NCI-H510A treated with DMSO at 0.1 percent for 48 hours (cell line): ENCODE measurements around the gene GJA10.

ENCODE experiments used
- DNase-seq: peaks from one replicate; lab custom pipeline; 2025; lab: John Stamatoyannopoulos, UW

Gene GJA10

DNA sequence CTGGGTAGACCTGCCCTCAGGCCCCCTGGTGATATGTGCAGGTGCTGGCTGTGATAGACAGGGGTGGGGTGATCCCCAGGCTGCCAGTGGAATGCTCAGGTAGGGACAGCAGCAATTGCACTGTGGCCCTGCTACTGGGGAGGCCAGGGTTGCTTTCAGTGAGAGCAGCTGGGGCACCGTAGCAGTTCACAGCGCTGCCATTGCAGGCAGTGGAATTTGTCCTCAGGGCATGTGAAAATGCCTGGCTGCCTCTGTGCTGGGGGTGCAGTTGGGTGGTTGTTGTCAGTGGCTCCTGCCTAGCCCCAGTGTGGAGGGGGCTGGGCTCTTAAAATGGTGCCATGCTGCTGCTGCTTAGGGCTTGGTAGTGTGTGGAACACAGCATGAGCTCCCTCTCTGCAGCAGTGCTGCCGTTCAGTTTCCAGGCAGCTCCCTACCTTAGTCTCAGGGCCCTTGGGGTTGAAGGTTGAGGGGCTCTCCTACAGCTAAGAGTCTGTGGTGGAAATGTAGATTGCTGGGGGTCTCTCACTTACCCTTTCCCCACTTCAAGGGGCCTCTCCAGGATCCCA is 23.6 kb downstream of the GJA10 start:
- no peak for DNase-seq

DNA sequence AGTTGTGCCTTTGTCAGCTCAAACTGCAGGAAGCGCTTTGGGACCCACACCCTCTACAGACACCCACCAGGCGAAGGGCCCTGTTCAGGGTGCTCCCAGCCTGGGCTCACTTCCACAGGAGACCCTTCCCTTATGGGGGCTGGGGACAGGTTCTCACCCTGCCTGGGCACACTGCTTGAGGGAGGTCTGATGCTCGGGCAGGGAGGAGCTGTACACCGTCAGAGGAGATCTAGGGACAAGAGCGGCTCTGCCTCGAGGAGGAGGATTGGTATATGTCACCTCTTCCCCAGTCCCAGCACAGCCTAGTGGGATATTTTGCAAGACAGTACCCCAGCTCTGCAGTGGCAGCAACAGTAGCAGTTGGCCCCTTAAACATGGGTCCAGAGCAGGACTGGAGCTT is 26.9 kb downstream of the GJA10 start:
- no peak for DNase-seq

DNA sequence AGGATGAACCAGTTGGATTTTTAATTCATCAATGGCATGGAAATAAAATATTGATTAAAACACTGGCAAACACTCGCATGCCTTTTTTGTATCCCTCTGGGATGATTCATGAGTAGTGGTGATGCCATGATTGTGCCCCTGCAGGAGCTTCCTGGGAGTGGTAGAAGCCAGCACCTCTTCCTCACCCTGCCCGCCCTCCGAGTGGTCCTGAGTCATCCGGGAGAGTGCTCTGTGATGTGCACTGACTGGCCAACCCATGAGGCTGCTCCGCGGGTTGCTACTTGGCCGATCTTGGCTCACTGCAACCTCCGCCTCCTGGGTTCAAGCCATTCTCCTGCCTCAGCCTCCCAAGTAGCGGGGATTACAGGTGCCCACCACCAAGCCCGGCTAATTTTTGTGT is 27.4 kb downstream of the GJA10 start:
- DNase-seq = no peak

DNA sequence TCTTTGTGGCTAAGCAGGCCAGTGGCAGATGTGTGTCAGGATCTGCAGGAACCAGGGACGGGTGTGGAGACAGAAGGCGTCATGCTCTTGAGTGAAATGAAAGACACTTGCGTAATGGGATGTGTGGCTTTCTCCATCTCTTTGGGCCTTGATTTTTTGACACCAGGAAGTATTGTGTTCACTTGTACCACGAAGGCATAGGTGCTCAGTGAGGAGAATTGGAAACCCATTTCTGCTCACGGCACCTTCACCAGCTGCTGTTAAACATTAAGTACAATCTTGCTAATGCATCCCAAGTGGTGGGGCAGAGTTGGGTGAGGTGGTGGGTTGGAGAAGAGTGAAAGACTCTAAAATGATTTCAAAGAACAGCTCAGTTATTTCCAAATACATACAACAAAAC is 30.0 kb downstream of the GJA10 start:
- DNase-seq = no peak

DNA sequence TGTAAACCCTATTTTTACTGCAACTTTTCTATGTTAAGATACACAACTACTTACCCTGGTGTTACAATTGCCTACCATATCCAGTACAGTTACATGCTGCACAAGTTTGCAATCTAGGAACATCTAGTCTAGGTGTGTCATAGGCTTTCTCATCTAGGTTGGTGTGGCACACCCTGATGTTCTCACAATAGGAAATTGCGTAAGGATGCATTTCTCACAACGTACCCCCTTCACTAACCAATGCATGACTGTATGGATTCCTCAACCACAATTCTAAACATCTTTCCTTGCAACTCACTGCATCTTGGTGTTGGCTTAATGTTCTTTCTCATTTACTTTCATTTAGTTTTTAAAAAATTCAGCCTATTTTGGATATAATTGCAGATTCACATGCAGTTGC is 31.6 kb downstream of the GJA10 start:
- no peak for DNase-seq

DNA sequence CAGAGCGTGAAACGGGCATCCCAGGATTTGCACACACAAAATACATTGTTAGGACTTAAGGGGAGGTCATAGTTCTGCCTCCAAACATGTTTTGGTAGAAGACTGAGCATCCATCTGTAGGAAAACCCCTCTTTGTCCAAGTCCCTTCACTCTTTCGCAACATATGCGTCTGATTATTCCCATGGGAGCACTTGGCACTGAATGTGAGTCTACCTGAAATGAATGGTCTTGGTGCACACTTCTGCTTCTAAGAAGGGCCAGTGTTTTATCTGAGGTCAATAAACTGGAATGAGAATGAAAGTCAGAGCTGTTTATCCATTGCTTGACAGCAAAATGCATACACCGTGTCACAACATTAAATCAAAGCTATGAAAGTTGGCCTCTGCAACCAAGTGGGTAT is 33.0 kb downstream of the GJA10 start:
- no peak for DNase-seq

DNA sequence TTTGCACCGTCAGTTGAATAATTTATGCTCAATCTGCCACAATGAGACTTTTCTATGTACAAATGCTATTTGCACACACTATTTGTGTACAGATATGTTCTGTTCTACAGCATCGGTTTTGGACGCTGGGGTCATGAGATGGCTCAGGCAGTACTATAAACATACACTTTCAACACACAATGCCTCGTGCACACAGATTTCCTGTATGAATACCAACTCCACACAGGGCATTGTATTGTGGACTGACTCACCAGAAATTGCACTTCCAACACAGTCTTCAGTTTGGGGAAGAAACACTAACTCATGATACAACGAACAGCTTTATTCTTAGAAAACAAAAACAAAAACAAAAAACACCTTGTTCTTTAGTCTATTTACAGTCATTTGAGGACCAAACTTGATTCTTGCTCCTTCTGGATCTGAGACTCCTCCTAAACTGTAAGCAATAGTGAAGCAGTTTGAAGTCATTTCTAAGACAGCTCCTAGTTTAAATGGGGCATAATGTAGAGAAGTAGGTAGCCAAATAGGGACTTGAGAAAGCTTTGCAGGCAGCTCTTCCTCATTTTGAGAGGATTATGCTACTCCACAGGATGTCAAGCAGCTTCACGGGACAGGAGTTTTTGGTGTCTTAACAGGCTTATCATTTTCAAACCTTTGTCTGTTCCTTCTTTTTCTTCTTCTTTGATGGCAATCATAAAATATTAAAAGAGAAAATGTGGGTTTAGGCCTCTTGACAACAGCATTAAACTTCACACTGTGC is 33.7 kb downstream of the GJA10 start:
- no peak for DNase-seq

DNA sequence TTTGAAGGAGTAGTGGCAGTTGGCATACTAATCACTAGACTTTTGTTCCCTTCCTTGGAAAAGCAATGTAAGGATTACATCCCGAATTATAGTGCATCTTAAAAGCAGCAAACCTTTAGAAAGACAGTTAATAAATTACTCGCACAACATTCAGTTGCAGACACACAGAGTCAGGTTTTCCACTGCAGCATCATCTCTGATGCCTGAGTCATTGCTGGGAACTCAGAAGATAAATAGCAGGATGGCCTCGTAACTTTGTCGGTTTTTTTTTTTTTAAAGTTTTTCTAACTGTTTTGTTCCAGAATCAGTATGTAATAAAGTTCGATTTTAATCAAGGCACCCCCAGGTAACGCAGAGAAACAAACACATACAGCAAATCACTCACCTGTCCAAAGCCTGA is 34.3 kb downstream of the GJA10 start:
- no peak for DNase-seq

DNA sequence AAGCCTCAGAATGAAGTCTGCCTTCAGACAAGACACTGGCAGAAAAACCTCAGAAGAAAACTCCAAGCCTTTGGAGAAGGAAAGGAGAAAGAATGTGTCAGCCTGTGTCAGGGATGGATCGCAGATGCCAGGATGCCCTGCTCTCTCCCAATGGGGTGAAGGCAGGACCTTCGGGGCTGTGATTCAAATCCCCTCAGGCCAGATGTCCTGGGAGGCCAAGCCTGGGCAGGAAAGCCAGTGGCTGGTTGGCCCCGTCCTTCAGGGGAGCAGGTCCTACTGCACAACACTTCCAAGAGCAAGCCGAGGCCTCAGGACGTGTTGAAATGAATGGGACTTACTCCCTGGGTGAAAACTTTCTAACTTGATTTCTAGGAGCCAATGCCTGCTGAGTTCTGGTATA is 36.5 kb downstream of the GJA10 start:
- no peak for DNase-seq

DNA sequence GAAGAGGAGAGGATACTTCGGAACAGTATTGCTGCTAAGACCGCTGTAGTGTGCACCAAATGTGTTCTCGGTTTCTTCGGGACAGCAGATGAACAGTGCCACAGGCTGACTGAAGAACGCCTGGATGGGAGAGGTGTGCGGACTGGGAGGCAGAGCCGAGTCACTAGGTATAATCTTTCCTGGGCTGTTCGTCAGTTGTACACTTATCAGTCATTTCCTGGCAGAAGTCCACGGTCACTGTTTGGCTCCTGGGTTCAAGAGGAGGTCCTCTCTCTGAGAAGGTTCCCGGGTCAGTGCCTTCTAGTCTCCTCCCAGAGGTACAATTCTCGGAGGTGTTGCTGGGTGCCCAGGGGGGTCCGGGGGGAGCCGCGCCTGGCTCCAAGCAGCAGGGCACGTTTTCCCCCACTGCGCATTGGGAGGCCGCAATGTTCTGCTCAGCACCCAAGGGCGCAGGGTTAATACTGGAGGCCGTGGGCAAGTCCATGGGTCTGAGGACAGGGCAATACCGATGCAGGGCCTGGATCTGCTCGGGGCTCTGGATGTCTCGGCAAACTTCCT is 38.1 kb downstream of the GJA10 start:
- no peak for DNase-seq

DNA sequence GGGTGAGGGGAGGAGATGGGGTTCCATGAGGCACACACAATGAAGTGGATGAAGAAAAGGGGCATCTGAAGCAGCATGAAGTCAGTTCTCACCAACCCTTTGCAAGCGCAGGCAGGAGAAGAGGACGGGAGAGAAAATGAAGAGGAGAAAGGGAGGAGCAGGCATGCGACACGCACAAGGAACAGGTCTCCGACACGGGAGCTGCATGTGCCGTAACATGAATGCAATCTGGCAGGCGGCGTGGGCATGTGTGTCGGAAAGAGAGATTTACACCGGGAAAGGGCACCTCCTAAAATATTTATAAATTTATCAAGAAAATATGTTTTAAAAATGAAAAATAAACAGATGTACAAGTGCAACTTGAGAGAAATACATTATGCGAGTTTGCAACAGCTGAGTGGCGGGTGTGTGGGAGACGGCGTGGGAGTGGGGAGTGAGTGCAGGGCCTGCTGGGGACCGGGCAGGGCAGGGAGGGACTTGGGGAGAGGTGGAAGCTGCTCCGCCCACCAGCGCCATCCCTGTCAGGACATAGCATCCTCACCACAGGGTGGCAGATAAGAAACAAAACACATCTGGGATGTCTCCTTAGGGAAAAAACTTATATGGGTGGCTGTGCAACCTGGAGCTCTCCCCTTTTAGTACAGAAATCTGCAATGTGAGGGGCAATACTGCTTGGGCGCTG is 40.6 kb downstream of the GJA10 start:
- no peak for DNase-seq

DNA sequence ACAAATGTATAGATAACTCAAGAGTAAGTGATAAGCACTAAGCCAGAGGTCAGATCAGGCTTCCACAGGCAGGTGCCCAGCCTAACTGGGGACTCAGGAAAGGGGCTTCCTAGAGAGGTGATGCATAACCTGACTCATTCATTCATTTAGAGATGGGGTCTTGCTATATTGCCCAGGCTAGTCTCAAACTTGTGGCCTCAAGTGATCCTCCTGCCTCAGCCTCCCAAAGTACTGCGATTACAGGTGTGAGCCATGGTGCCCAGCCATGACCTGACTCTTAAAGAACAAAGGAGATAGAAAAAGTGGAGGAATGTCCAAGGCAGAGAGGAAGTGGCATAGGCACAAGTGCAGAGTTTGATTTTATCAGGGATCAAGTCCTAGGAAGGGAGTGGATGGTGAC is 41.9 kb downstream of the GJA10 start:
- DNase-seq = no peak

DNA sequence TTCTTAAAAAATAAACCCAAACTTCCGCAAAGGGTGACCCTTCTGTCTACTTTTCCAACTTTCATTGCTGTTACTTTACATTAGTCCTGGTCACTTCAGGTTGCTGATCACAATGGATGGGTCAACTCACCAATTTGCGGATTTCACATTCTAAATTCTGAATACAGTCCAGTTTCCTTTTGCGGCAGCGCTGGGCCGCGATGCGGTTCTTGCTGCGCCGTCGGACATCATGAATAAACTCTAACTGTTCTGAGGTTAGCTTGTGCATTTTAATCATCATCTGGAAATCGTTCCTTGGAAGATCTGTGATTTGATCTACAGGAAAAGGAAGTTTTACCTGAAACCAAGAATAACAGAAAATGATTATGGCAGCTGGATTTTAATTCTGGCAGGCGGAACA is 43.7 kb downstream of the GJA10 start:
- DNase-seq = no peak

DNA sequence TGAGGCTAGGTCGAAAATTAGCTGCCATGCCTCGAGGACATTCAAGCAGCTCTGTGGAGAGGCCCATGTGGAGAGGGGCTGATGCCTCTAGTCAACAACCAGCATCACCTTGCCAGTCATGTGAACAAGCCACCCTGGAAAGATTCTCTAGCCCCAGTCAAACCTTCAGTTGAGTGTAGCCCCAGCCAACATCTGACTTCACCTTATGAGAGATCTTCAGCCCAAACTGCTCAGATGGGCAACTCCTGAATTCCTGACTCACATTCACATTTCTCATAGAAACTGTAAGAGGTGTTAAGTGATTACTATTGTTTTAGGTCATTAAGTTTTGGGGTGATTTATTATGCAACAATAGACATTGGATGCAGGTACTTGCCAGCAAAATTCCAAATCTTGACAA is 44.9 kb downstream of the GJA10 start:
- DNase-seq = no peak

DNA sequence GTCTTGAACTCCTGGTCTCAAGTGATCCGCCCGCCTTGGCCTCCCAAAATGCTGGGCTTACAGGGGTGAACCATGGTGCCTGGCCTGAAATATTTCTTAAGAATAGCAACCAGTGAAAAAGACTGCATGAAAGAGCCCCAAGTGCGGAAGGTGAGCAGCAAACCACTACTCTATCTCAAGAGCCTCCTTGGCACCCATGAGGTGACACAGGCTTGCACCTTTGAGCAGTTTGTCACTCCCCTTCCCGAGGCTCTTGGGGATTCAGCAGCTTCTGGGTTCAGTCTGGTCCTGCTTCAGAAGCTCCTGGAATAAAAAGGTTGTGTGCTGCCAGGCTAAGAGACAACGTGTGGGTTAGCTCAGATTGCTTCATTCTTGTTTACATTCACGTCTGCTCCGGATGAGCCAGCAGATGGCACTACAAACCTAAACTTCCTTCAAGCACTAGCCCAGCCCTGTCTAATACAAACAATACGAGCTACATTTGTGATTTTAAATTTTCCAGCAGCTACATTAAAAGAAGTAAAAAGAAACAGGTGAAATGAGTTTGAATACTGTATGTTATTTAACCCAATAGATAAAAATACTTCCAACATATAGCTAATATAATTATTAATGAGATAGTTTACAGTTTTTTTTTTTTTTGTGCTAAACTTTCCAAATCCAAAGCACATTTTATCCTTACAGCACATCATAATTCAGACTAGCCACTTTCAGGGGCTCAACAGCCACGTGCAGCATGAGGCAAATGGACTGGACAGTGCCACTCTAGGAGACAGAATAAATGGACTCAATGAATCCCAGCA is 46.2 kb downstream of the GJA10 start:
- peak; percentile 46 for DNase-seq

DNA sequence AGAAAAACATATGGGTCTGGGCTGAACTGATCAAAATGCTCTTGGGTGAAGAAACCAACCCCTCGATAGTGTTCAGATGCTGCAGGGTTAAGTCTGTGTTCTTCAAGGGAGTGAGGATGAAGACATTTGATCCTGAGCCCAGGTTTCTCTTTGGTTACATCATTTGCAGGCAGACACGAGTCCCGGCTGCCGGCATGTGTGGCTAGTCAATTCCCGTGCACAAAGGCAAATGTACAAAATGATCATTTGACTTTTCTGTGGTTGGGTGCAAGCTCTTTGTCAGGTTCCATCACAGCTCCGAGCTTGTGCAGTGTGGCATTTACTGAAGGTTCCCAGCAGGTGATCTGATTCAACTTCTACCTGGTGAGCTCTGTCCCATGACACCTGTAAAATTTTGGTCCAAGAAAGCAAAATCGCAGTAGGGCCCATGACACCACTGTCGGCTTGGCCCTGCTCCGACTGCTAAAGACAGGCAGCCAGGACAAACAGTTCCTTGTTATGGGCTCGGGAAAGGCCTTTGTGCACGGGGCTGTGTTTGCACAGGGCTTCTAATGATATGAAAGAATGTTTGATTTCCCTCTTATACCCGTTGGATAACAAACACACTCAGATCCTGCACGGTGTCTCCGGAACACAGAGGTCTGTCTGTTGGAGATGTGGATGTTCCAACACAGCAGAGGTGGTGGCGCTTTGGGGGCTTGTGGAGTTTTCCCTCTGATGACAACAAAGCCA is 46.9 kb downstream of the GJA10 start:
- DNase-seq = peak; percentile 58

DNA sequence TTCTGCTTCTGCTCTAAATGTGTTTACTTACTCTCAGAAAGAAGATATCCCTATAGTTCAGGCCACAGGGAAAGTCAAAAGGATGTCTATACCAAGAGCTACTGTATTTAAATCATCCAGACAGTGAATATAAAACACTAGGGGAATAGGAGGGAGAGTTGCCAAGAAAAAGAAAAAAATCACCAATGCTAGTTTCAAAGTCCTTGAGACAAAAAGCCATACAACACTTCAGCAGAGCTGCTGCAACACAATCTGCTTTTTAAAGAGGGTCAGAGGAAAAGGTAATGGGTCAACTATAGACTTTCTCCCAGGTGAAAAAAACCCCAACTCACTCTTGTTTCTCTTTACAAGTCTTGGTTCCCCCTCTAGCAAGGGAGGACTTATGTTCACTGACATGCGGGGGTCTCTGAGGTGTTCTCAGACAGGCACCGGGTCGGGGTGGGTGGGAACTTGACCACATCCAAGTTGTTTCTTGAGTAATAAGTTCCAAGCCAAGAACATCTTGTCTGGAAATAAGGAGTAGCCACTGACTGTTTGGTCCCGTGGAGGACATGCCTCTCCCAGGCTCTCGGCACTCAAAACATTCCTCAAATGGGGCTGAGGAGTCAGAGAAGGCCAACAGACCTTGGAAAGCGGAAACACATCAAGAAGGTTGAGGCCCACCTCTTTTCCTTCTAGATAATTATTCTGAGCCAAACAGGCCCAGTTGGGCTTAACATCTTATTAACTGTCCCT is 47.7 kb downstream of the GJA10 start:
- no peak for DNase-seq

DNA sequence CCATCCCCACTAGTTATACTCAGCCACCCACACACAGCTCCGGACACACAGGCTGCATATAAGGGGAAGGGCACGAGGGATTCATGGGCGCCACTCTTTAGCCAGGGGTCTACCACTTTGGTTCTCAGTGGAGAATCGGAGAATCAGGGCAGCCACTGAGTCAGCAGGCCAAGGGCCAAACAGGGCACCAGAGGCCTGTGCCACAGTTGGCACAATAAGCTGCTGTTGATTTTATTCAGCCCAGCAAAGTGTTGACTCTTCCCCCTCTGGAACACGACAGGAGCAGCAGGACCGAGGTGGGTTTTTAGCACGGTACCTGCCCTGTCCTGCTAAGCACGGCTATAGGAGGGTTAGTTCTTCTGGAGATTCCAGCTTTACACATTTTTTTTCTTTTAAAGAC is 48.3 kb downstream of the GJA10 start:
- no peak for DNase-seq

DNA sequence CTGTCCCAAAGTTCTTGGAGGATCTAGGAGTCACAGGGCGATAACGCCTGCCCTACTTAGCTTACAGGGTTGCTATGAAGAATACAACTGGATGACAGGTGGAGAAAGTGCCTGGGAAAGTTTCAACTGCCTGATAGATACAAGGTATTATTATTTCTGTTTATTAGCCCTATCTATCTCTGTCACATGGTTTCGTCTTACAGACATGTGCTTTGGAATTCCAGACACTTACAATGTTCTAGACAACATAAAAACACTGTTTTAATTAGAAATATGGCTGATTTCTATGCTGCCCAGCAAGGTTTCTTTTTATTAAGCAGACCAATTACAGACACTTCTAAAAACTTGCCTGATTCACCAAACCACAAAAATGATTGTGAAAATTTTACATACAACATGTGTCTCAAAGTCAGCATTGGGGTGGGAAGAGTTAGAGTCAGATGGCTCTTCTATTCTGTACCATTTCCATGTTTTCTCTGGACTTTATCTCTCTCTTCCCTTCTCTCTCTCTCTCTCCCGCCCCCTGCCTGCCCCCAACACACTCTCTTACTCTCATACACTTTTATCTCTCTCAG is 50.0 kb downstream of the GJA10 start:
- DNase-seq = no peak

DNA sequence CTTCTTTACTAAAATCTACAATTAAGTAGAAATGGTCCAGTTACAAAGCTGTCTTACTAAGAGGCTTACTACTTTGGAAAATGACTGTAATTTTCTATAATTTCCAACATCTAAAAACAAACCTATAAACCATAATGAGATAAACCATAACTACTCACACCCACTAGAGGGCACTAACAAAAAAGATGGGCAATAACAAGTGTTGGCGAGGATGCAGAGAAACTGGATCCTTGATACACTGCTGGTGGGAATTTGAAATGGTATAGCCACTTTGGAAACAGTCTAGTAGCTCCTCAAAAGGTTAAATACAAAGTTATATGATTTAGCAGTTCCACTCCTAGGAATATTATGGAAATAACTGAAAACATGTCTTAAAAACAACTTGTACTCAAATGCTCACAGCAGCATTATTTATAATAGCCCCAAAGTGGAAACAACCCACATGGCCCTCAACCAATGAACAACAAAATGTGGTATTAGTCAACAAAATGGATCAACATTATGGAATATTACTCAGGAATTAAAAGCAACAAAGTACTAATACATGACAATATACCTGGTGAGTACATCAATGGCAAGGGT is 50.6 kb downstream of the GJA10 start:
- DNase-seq = no peak
